Pulmonary artery endothelial cell (primary cell): ENCODE measurements around the gene THSD4. TPM values are rescaled to one million over a fixed set of nuclear protein-coding genes. Genes with fewer than 3 reads are reported as not detected.
"Not testable (repeated sequence)": the region's sequence is repeated elsewhere in the genome, so short reads cannot be mapped to it uniquely, and the experiment has no call there.

Experiments
- DNase-seq: peaks from one replicate; pipeline ENCODE4 v3.0.0-alpha.2; 2011; ENCODE audit warnings: low read depth, low spot score
- total RNA-seq: library from RNA; depleted of rRNA; stranded (reverse); fragments of >200 nt; gene quantifications from 2 replicates; pipeline ENCODE4 v1.2.3, GENCODE V29; 2014

Gene THSD4
- total RNA-seq, 1 donor from 2014 or later = 35.2 TPM

DNA sequence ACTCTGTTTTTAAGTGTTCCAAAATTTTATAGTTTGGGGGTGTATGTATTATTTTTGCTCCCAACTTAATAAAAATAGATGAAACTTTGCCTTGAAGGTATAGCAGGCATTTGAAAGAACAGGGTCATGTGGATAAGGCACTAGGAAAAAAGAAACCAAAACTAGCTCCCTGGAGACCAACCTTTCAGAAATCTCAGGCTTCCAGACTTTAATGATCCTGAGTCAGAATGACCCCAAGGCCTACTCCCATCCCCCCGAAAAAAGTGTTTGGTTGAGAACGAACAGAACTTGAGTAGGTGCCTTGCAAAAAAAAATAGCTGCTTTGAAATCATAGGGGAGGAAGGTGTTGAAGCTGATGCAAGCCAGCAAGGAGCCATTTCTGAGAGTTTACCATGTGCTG lies 309.5 kb downstream of the THSD4 start:
- DNase-seq = no peak

DNA sequence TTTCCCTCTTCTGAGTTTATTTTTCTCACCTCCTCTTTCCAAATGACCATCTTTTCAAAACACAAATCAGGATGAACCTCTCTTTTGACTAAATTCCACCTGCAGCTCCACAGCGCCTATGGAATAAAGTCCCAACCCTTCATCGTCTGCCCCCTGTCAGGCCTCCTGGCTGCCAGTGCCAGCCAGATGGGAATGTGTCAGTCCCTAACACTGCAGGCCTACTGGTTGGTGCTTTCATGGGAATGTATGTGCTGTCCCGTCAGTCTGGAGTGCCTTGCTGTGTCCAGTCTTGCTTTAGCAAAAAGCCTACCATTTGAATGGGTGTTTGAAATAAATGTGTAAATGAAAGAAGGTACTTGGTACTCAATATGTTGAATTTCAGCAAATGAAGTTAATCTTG lies 310.1 kb downstream of the THSD4 start:
- no peak for DNase-seq

DNA sequence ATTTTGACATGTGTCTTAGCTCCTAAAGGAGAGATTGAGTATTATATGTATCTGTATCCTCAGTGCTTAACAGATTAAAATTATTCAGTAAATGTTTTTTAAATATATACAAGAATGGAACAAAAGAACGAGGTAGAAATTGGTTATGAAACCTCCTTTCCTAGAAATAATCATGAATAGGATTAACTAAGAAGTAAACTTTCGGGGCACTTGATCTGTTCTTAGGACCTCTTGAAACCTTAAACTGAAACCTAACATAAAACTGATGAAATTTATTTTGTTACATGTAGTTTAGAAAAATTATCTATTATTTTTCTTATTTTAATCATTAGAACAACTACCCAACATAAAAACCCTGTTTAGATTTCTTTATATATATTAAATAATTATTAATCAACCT lies 311.5 kb downstream of the THSD4 start:
- no peak for DNase-seq

DNA sequence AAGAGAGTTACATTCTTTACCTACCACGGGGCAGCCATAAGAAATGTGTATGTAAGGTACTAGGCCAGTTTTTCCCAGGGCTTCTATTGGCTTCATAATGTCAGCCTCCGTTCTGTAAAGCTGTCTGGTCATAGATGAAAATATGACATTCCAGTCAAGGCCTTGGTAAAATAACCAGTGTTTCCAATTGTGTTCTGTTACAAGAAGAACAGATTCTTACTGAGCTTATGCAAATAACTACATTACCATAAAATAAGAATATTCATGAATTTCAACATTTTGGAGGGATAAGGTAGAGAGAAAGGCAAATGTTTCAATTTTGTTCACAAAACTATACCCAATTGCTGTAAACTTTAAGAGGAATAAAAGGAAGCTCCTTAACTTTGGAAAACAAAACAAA lies 315.5 kb downstream of the THSD4 start:
- DNase-seq = no peak

DNA sequence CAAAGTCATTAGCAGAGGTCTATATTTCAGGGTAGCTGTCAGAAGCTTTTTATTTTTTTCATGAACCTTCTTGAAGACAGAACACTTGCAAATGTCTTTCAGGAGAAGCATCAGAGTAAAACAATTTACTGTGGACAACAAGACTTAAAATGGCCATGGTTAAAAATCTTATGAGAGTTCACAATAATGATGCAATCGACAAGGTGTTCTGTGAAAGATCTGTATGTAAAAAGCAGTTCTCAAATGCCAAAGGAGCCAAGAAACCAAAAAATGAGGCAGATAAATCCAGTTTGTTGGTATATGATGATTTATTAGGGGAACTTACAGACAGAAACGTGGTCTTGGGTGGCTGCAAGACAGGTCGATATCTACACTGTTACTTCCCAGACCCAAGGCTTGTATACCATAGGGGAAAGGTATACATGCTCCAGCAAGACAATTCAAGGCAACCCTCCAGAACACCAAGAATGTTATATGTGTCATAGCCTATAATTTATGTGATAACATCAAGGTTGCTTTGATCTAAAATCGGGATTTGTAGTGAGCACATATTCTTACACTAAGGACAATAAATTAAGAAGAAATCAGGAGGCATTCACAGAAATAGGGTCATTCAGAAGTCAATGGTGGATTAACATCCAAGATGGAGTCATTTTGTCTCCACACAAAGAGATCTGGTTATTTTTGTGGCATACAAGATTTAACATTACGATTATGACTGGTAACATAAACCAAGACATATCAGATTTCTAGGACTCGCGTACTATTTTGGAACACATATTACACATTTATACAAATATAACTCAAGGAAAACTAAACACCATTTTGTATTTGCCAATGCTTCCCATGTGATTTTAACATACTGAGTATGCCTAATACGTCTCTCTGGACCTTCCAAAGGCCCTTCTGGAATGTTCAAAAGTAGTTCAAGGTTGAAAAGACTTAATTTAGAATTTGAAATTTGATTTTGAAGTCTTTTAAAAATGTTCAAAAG lies 316.4 kb downstream of the THSD4 start:
- no peak for DNase-seq

DNA sequence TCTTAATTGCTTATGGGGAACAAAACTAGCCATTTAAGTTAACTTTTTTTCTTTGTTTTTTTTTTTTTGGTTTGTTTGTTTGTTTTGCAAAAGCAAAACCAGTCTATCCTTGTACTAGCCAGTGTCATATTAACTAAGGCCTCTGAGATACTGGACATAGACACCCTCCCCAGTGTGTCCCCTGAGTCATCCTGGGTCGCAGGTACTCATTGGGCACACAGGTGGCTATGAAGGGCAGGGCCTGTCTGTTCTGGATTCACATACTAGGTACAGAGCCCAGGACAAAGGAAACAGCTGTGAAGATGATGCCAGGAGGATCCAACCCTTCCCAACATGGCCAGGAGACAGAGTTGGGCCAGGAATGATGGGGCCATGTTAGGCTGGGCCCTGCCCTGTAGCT lies 318.1 kb downstream of the THSD4 start:
- no peak for DNase-seq

DNA sequence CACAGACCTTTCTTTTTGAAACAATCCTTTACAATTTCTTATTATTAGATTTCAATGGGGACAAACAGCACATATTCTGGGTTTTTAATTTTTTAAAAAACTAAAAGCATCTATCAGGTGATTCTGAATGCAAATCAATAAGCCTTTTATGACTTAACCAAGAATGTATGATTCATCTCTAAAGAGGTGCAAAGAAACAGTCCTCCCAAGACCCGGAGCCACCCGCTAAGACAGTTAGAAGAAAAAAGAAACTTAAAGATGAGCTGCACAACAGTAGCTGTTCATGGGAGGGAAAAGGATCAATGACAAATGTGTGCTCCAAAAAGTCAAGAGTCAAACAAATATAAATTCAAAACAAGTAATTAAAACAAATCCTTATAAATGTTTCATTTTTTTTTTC lies 319.5 kb downstream of the THSD4 start:
- DNase-seq = no peak

DNA sequence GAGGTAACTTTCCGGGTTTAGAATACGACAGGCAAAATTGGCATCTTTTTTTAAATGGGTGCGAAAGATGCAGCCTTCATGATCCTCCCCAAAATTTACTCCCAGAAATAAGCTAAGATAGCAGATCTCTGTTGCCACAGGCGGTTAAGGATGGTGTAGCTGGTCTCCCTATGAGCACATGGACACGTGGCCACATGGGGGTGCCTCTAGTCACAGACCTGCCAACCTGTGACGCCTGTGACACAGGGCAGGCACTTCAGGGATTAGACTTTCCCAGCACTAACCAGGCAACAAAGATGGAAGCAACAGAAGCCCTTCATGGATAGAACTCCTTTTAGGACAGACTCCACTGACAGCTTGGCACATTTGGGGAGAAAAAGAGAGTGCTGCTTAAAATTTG lies 320.3 kb downstream of the THSD4 start:
- no peak for DNase-seq

DNA sequence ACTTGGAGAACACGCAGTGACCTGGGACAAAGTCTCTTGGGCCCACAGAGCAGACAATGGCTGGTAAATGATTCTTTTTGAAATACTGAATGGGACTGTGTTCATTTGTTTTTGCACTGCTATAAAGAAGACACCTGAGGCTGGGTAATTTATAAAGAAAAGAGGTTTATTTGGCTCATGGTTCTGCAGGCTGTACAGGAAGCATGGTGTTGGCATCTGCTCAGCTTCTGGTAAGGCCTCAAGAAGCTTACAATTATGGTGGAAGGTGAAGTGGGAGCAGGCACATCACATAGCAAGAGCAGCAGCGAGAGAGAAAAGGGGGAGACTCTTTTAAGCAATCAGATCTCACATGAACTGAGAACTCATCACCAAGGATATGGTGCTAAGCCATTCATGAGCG lies 321.6 kb downstream of the THSD4 start:
- no peak for DNase-seq

DNA sequence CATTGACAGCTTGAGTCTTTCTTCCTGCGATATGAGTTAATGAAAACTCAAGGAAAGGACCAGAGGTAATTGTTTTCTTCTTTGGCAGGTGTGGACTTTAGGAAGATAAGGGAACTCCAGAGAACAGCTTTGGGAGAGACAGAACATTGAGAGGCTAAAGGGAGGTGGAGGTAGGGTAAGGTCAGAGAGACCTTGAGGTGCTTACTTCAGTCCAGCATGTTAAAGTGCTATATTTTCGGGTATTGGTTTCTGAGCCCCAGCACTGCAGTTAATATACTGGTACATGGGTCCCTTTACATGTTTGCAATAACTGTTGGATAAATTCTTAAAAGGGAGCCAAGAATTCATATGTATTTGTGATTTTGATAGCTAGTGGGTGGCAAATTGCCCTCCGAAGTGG lies 322.1 kb downstream of the THSD4 start:
- no peak for DNase-seq

DNA sequence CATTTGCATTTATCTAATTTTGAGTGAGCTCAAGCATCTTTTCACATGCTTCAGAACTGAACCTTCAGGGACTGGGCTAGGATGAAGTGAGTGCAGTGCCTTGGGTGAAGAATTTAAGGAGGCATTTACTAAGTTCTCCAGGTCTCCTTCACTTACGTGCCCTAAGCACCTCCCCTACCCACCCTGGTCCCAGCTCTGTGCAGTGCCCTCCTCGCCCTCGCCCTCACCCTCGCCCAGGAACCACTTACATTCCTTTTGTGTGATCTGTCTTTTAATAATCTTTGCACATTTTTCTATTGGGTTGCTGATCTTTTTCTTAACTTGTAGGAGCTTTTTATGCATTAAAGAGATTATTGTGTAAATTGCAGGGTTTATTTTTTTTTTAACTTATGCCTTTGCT lies 322.6 kb downstream of the THSD4 start:
- DNase-seq = no peak

DNA sequence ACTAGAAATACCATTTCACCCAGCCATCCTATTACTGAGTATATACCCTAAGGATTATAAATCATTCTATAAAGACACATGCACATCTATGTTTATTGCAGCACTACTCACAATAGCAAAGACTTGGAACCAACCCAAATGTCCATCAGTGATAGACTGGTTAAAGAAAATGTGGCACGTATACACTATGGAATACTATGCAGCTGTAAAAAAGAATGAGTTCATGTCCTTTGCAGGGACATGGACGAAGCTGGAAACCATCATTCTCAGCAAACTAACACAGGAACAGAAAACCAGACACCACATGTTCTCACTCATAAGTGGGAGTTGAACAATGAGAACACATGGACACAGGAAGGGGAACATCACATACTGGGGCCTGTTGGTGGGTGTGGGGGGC lies 324.2 kb downstream of the THSD4 start:
- DNase-seq = not testable (repeated sequence)

DNA sequence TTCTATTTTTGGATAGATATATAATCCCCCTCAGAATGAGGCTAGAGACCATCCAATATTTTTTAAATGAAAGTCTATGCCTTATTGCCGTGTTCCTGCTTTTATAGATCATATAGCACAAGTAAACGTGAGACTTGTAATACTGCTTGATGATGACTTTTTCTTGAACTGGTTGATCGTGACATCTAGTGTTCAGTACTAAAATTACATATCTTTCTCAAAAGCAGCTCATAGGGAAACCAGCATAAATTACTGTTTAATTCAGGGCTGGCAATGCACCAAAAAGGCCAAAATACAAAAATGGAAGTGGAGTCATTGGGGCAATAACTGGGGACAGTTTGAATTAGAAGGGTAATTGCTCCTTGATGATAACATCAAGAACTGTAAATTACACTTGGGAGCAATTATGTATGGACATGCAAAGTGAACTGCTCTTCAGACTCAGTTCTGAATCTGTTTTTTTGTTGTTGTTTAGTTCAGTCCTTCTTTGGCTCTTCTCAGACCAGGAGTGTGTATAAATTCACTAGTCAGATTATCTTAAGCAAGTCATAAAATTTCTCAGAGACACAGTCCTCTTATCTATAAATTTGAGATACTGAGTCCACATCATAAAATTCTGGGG lies 325.3 kb downstream of the THSD4 start:
- no peak for DNase-seq

DNA sequence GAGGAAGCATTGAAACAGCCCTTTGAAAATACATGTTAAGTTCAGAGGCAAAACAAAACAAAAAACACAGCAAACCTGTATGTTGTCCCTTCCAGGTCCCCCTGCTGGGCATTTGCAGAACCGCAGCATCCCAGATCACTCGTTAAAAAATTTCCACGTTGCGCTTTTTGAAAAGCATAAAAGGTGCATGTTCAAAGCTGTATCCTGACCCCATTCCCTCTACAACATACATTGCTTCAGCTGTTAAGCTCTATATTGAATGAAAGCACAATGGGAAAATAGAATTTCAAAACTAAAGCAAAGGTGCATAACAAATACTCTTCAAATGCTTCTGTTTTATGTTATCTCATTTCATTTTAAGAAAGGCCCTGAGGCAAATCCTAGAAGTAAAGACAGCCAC lies 328.3 kb downstream of the THSD4 start:
- no peak for DNase-seq

DNA sequence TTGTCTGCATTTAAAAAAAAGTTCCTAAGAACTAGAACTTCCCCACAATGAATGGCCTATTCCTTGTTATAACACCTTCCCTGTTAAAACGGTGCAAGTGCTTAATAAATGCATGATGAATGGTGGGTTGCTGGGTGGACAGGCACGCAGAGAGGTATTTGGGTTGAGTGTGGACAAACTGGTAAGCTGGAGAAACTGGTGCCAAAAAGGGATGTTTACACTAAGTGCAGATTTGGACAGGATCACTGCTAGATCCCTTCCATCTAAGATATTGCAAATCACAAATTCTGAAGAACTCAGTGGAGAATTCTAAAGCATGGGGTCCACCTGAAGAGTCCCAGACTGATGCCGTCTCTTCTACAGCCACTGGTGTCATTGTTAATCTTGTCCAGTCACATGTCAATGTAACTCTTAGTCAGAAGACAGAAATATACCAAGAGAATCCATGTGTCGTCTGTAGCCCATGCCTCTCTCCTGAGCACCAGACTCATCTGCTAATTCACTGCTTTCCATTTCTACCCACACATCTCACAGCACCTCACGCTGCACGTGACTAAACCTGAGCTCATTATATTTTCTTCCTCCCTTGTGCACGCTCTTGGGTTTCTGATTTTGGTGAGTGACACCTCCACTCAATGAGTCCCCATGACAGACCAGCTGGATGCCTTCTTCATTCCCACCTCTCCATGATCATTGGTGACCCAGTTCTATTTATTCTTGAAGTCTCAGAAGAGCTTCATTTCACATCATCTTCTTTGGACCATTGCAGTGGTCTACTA lies 328.9 kb downstream of the THSD4 start:
- no peak for DNase-seq

DNA sequence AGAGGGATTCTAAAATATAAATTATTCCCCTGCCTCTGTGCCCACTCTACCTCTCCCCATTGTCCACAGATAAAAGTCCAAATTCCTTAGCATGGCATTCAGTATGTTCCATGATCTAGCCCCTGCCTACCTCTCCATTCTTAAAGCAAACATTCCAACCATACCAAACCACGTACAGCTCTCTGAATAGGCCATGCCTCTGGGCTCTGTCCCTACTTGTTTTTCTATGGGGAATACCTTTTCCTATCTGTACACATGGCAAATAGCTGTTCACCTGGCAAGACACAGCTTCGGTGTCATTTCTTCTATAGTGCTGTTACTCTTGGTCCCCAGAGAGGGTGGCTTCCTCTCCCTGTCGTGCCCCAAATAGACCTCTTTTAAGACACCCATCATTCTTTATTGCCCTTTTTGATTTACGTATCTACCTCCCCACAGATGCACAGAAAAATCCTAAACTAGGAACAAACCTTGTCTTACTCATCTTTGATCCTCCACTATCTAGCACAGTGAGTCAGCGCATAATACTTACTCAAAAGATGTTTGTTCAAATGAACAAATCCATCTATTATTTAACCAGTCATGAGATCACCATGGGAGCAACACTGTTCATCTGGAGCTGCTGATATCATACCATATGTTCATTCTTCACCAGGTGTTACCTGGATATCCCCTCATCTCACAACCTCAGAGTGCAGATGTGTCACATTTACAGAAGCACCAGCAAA lies 329.8 kb downstream of the THSD4 start:
- DNase-seq = no peak

DNA sequence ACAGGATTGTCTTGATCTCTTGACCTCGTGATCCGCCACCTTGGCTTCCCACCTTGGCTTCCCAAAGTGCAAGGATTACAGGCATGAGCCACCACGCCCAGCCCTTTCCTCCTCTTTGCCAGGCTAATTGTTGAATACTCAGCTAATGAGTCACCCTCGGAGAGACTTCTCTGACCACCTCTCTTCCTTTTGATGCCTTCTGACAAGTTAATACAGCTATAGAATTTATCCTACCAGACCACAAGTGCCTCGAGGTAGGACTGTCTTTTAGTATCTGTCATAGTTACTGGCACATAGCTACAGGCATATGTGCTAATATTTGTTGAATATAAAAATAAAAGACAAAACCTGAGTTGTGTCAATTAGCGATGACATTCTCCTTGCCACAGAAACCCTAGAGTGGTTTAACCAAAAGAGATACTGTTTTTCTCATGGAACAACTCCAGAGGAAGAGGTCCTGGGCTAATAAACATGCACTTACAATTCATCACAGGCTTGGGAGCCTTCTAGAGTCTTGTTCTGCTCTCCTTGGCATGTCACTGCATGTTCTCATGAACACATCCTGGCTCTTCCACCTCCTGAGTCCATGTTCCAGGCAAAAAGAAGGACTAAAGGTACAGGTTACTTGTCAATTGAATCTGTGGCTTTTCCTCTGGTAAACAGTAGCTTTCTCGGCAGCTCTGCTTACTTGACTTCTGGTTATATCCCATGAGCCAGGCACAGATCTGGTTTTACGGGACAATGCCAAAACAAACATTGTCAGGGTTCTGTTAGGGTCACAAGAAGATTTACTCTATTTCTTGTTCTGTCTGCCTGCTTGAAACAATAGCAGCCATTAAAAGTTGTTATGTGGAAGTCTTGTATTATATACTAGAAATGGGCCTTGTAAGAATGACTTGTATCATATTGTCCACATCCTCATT lies 332.3 kb downstream of the THSD4 start:
- DNase-seq = no peak

DNA sequence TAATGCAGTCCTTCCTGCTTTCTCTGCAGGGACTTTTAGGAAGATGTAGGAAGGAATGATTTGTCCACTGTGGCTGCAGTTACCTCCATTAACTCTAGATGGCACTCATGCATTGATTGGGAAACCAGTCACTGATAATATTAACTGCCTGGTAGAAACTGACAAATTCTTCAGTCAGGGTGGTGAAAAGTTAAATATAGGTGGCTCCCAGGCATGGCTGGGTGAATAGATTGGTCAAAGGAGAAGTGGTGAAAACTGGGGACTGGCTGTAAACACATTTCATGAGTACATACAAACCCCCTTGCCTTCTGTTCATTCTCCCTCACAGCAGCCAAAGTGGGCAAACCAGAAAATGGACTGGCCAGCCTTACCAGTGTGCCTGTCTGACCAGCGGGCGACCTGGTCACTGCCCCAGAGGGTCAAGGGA lies 333.4 kb downstream of the THSD4 start:
- peak; percentile 43 for DNase-seq

DNA sequence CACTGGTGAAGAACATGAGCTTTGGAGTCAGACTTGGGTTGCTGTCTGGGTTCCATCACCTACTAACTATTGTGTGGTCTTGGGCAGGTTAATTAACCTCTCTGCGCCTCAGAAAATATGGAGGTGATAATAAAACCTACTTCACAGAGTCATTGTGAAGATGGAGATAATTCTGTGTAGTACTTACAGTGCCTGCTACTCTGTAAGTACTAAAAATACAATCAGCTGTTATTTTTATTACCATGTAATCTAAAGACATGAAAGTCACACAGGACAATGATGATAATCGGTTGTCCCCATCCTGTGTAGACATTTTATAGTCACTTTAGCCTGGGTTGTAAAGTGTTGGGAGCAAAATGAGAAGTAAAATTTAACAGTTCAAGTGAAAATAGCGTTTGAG lies 334.1 kb downstream of the THSD4 start:
- DNase-seq = no peak

DNA sequence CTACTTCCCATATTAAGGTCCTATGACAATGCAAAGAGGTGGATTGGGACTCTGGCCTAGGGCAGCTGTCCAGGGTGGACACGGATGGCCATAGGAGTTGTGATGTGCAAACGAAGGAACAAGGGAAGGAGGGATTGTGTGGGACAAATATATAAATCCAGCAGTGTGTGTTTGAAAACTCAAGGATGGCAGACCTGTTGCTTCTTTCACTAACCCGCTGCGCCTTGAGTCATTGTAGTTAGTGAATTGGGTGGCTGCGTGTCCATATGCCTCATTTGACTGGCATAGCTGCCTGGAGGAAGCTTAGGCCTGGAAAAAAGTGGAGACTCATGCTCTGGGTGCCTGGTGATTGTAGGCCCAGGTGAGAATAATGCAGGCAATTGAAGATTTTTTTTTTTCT lies 334.7 kb downstream of the THSD4 start:
- no peak for DNase-seq
